NCI-H146 treated with DMSO at 0.1 percent for 48 hours (cell line): ENCODE measurements around the gene CTSG.
"Not testable (repeated sequence)": the region's sequence is repeated elsewhere in the genome, so short reads cannot be mapped to it uniquely, and the experiment has no call there.

Experiments used
- DNase-seq: peaks from one replicate; lab custom pipeline; 2025; ENCODE audit not compliant: unreplicated experiment; lab: John Stamatoyannopoulos, UW

Gene CTSG

DNA sequence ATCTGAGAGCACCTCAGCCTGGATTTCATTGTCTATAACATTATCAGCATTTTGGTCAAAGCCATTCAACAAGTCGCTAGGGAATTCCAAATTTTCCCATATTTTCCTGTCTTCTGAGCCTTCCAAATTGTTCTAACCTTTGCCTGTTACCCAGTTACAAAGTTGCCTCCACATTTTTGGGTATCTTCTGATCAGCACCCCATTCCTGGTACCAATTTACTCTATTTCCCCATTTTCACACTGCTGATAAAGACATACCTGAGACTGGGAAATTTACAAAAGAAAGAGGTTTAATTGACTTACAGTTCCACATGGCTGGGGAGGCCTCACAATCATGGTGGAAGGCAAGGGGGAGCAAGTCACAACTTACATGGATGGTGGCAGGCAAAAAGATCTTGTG is 27.0 kb downstream of the CTSG start:
- not testable (repeated sequence) for DNase-seq

DNA sequence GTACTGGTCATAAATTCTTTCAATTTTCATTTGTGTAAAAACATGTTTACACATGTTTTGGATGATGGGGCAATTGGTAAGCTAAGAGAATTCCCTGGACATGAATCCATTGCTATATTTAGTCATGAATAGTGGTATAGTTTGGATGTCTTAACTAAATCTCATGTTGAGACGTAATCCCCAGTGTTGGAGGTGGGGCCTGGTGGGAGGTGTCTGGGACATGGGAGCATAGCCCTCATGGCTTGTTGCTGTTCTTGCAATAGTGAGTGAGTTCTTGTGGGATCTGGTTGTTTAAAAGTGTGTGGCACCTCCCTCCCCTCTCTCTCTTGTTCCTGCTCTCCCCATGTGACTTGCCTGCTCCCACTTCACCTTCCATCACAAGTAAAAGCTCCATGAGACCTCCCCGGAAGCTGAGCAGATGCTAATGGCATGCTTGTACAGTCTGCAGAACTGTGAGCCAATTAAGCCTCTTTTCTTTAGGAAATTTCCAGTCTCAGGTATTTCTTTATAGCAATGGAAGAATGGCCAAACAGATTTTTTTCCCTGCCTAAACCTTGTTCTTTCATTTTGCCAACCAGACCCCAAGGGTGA is 33.6 kb downstream of the CTSG start:
- no peak for DNase-seq

DNA sequence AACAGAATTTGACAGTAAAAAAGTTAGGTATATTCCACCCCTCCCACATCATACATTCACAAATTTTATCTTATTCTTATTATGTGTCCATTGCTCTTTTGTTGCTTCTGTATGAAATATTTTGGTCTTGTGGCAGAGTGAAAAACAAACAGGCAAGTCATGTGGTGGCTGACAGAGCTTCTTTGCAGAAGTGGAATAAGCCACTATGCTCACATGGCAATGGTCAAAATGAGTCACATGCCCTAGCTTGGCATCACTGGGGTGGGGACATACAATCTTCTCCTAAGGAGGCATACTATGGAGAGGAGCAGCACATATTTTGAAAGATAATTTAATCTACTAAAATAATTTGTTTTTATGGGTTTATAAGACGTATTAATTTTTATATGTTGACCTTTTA is 40.3 kb downstream of the CTSG start:
- DNase-seq = no peak

DNA sequence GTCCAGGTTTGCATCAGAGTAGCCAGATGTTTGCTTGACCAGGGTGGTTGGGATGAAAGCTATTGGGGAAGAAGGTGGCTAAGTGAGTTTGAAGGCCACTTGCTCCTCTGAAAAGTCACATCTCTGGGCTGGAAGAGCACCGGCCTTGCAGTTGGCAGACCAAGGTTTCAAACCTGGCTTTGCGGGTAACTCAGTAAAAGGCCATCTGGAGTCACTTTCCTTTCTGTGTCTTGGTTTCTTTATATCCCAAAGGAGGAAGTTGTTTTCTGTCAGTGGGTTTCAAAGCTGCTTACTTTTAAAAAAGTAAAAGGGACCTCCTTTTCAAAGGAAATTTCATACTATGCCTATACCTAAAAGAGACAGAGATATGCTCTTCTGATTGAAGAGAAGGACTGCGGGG is 41.8 kb downstream of the CTSG start:
- DNase-seq = no peak

DNA sequence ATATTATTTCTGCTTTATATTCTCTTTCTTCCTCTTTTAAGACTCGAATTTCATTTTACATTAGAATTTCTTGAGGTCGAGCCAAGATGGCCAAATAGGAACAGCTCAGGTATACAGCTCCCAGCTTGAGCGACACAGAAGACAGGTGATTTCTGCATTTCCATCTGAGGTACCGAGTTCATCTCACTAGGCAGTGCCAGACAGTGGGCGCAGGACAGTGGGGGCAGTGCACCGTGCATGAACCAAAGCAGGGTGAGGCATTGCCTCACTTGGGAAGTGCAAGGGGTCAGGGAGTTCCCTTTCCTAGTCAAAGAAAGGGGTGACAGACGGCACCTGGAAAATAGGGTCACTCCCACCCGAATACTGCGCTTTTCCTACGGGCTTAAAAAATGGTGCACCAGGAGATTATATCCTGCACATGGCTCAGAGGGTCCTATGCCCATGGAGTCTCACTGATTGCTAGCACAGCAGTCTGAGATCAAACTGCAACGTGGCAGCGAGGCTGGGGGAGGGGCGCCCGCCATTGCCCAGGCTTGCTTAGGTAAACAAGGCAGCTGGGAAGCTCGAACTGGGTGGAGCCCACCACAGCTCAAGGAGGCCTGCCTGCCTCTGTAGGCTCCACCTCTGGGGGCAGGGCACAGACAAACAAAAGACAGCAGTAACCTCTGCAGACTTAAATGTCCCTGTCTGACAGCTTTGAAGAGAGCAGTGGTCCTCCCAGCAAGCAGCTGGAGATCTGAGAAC is 50.0 kb downstream of the CTSG start:
- not testable (repeated sequence) for DNase-seq
